Caco-2 (cell line): Measurements from ENCODE around the gene LRRC23. TPM values are rescaled to one million over a fixed set of nuclear protein-coding genes. Genes with fewer than 3 reads are reported as not detected.
A peak's percentile ranks its signal among the peaks of the same experiment; 100 is the strongest.
"Not testable (repeated sequence)": the region's sequence is repeated elsewhere in the genome, so short reads cannot be mapped to it uniquely, and the experiment has no call there.

Source experiments
- BruUV-seq: library from RNA; stranded (reverse); fragments of 400-500 nt; replicated peaks from 2 replicates; lab custom pipeline; 2021; lab: Mats Ljungman, UMichigan
- CTCF ChIA-PET: fragments of 300-600 bp; sonication (Branson Sonifier 250); formaldehyde crosslinking; loops from one replicate; lab custom pipeline; 2022; ENCODE audit warnings: antibody characterized with exemption; lab: Charles Lee
- POLR2A ChIA-PET: fragments of 300-600 bp; sonication (Branson Sonifier 250); formaldehyde crosslinking; loops from one replicate; lab custom pipeline; 2022; ENCODE audit warnings: antibody characterized with exemption; lab: Charles Lee
- DNase-seq, 2 experiments: peaks; one replicate each; pipeline versions ENCODE4 v3.0.0 to v3.0.0-alpha.2; 2020 to 2022
- H3K27me3 ChIP-seq: replicated peaks from 2 replicates; pipeline ENCODE4 v1.6.0; 2011; ENCODE audit warnings: low read length; ENCODE audit not compliant: control insufficient read depth, insufficient read depth
- H3K36me3 ChIP-seq: 2 replicates; pipeline ENCODE4 v1.5.1; 2011; ENCODE audit warnings: low read length; ENCODE audit not compliant: control insufficient read depth, insufficient read depth
- H3K4me1 ChIP-seq: fragments of 250-450 bp; sonication (Bioruptor Pico); 2 replicates; pipeline ENCODE4 v1.5.1; 2020; ENCODE audit warnings: mild to moderate bottlenecking
- H3K4me3 ChIP-seq: 2 replicates; pipeline ENCODE4 v1.5.1; 2011; ENCODE audit warnings: low read depth, mild to moderate bottlenecking, control low read depth, low read length
- H3K9me3 ChIP-seq: fragments of 250-450 bp; sonication (Bioruptor Pico); 2 replicates; pipeline ENCODE4 v1.5.1; 2020; ENCODE audit warnings: mild to moderate bottlenecking, moderate library complexity
- H3K27ac Mint-ChIP-seq: one replicate; pipeline ENCODE4 v1.8.0; 2022; ENCODE audit warnings: mixed read lengths; ENCODE audit not compliant: unreplicated experiment
- H3K27me3 Mint-ChIP-seq: one replicate; pipeline ENCODE4 v1.8.0; 2022; ENCODE audit warnings: mixed read lengths; ENCODE audit not compliant: insufficient read depth, unreplicated experiment
- H3K36me3 Mint-ChIP-seq: one replicate; pipeline ENCODE4 v1.8.0; 2022; ENCODE audit warnings: mild to moderate bottlenecking, mixed read lengths; ENCODE audit not compliant: insufficient read depth, unreplicated experiment
- H3K4me1 Mint-ChIP-seq: one replicate; pipeline ENCODE4 v1.8.0; 2022; ENCODE audit warnings: low read depth, mixed read lengths; ENCODE audit not compliant: unreplicated experiment
- H3K4me3 Mint-ChIP-seq: one replicate; pipeline ENCODE4 v1.8.0; 2022; ENCODE audit warnings: mild to moderate bottlenecking, moderate library complexity, mixed read lengths; ENCODE audit not compliant: unreplicated experiment
- H3K9me3 Mint-ChIP-seq: one replicate; pipeline ENCODE4 v1.8.0; 2022; ENCODE audit warnings: mixed read lengths; ENCODE audit not compliant: unreplicated experiment
- CTCF ChIP-seq, 2 experiments: fragments of 200-600 bp in 1 of 2; IDR thresholded peaks; 1 replicate in 1 of 2; 2 replicates in 1 of 2; pipeline versions ENCODE4 v1.5.1 to v1.8.0; 2011 to 2022; ENCODE audit warnings: antibody characterized with exemption in 1 of 2, control low read depth in 1 of 2, inconsistent platforms in 1 of 2, low read depth in 1 of 2, low read length in 1 of 2, mild to moderate bottlenecking in 1 of 2, moderate library complexity in 1 of 2; ENCODE audit not compliant: insufficient read depth in 1 of 2, severe bottlenecking in 1 of 2, unreplicated experiment in 1 of 2
- intact Hi-C: fragments of 100-400 bp; cut with micrococcal nuclease; formaldehyde crosslinking; loops from one replicate; pipeline ENCODE4 v1.10.0; 2022; ENCODE audit not compliant: unreplicated experiment
- total RNA-seq: library from RNA; stranded (reverse); gene quantifications from 2 replicates; pipeline ENCODE4 v1.2.3, GENCODE V29; 2022

The LRRC23 gene
- total RNA-seq, 1 experiment from 2014 or later: 8.6 TPM

- H3K27me3 ChIP-seq: no peaks in the 10 kb centered on the region
- Mint-ChIP-seq H3K27me3 (no peaks in the 10 kb centered on the region), H3K4me3 (no peak overlapping the region), H3K36me3 (peaks cover 65% of the 10 kb centered on the region), H3K27ac (peak overlapping the region; percentile 98), H3K4me1 (peaks cover 21% of the 10 kb centered on the region), H3K9me3 (no peaks in the 10 kb centered on the region)
- H3K4me1 ChIP-seq: peaks cover 51% of the 10 kb centered on the region
- BruUV-seq: no TSS peak
- no peak overlapping the region for H3K4me3 ChIP-seq
- ChIA-PET POLR2A (interaction anchor here (0.6 kb wide), 2 partner anchors 42 to 486 kb away, joined by 3 read pairs; no protein-coding TSS in a partner anchor), CTCF (interaction anchor here (0.5 kb wide), 1 partner anchor 79 kb away, joined by 3 read pairs; no protein-coding TSS in a partner anchor)
- intact Hi-C loops: no loop called here
- no peak for TF ChIP-seq CTCF (IDR thresholded peaks at IDR 0.05; ENCODE audit: insufficient read depth in 1 of 2, low read depth in 1 of 2, low read length in 1 of 2, severe bottlenecking in 1 of 2, unreplicated experiment in 1 of 2)
- no peak for DNase-seq
- peaks cover 6% of the 10 kb centered on the region; the same call in 1 of the 2 replicates for H3K36me3 ChIP-seq
- no peaks in the 10 kb centered on the region for H3K9me3 ChIP-seq
These were observed 21.4 kb upstream of the LRRC23 start for GRCh38 chr12:6883252-6883651.

GRCh38 chr12:6883683-6884082, 20.9 kb upstream of the LRRC23 start:
- H3K9me3 Mint-ChIP-seq: no peaks in the 10 kb centered on the region
- no peak for DNase-seq
- H3K27ac Mint-ChIP-seq: peak overlapping the region; percentile 98
- H3K36me3 ChIP-seq: peaks cover 6% of the 10 kb centered on the region; the same call in 1 of the 2 replicates
- POLR2A ChIA-PET: interaction anchor here (0.6 kb wide), 1 partner anchor 41 kb away, joined by 3 read pairs; no protein-coding TSS in a partner anchor
- CTCF ChIA-PET: no interaction called here
- peaks cover 68% of the 10 kb centered on the region for H3K36me3 Mint-ChIP-seq
- no peaks in the 10 kb centered on the region for H3K27me3 Mint-ChIP-seq
- intact Hi-C loops: no loop called here
- H3K4me3 ChIP-seq: no peak overlapping the region
- BruUV-seq: no TSS peak
- no peaks in the 10 kb centered on the region for H3K27me3 ChIP-seq
- H3K4me1 Mint-ChIP-seq: peaks cover 21% of the 10 kb centered on the region
- no peak overlapping the region for H3K4me3 Mint-ChIP-seq
- H3K4me1 ChIP-seq: peaks cover 55% of the 10 kb centered on the region
- TF ChIP-seq CTCF (IDR thresholded peaks at IDR 0.05; ENCODE audit: insufficient read depth in 1 of 2, low read depth in 1 of 2, low read length in 1 of 2, severe bottlenecking in 1 of 2, unreplicated experiment in 1 of 2): no peak
- H3K9me3 ChIP-seq: no peaks in the 10 kb centered on the region

GRCh38 chr12:6884539-6884938, 20.1 kb upstream of the LRRC23 start:
- intact Hi-C loops: no loop called here
- no peak for TF ChIP-seq CTCF (IDR thresholded peaks at IDR 0.05; ENCODE audit: insufficient read depth in 1 of 2, low read depth in 1 of 2, low read length in 1 of 2, severe bottlenecking in 1 of 2, unreplicated experiment in 1 of 2)
- no peaks in the 10 kb centered on the region for H3K27me3 Mint-ChIP-seq
- BruUV-seq: no TSS peak
- H3K4me1 Mint-ChIP-seq: peaks cover 21% of the 10 kb centered on the region
- no peaks in the 10 kb centered on the region for H3K9me3 Mint-ChIP-seq
- Histone ChIP-seq H3K4me3 (no peak overlapping the region), H3K4me1 (peaks cover 53% of the 10 kb centered on the region), H3K27me3 (no peaks in the 10 kb centered on the region), H3K9me3 (no peaks in the 10 kb centered on the region), H3K36me3 (peaks cover 6% of the 10 kb centered on the region; the same call in 1 of the 2 replicates)
- ChIA-PET POLR2A (interaction anchor here (1.0 to 1.2 kb wide), 2 partner anchors 11 to 59 kb away, joined by 5 read pairs; partner anchors contain the start of genes C12orf57, RNU7-1 and SPSB2), CTCF (interaction anchor here (0.7 to 0.9 kb wide), 2 partner anchors 15 to 95 kb away, joined by 4 to 5 read pairs; no protein-coding TSS in a partner anchor)
- H3K36me3 Mint-ChIP-seq: peaks cover 68% of the 10 kb centered on the region
- peak overlapping the region; percentile 0 for H3K4me3 Mint-ChIP-seq
- H3K27ac Mint-ChIP-seq: peak overlapping the region; percentile 98
- DNase-seq: no peak

- H3K9me3 ChIP-seq, H3K9me3 Mint-ChIP-seq, H3K27me3 ChIP-seq, H3K36me3 ChIP-seq, H3K27me3 Mint-ChIP-seq, H3K4me3 ChIP-seq: not testable (repeated sequence)
- ChIA-PET CTCF (interaction anchor here (0.6 to 2.9 kb wide), 4 partner anchors 14 to 120 kb away, joined by 3 to 12 read pairs (median 3); partner anchors contain the start of gene SPSB2), POLR2A (interaction anchor here (0.6 to 1.9 kb wide), 3 partner anchors 14 to 781 kb away, joined by 3 to 12 read pairs (median 4); partner anchors contain the start of gene SPSB2)
- Mint-ChIP-seq H3K27ac (peak overlapping the region; percentile 98), H3K4me3 (peak overlapping the region; percentile 74), H3K4me1 (peaks cover 21% of the 10 kb centered on the region), H3K36me3 (peaks cover 83% of the 10 kb centered on the region)
- peak; percentile 88 to 94 for DNase-seq
- BruUV-seq: TSS peak; percentile 9
- intact Hi-C loops: loop anchor here (1.0 kb wide), 1 partner anchor 13 kb away; the partner anchor contains the start of gene SPSB2
- peaks cover 47% of the 10 kb centered on the region for H3K4me1 ChIP-seq
These were observed 18.2 kb upstream of the LRRC23 start for GRCh38 chr12:6886206-6886999.
